IMR-90 (cell line): ENCODE data around the gene CFAP126. TPM values are rescaled to one million over a fixed set of nuclear protein-coding genes. Genes with fewer than 3 reads are reported as not detected.

Experiments used
- ATAC-seq: fragments of 200-7000 bp; cut with Tn5 transposase; 2 replicates; pipeline ENCODE4 v1.9.1; 2020; ENCODE audit warnings: low read depth, mild to moderate bottlenecking, moderate library complexity
- BruUV-seq: library from RNA; stranded (reverse); fragments of 400-500 nt; replicated peaks from 2 replicates; lab custom pipeline; 2021; lab: Mats Ljungman, UMichigan
- CTCF ChIA-PET: fragments of 300-600 bp; formaldehyde crosslinking; extraction: SDS; loops from one replicate; lab custom pipeline; 2021; ENCODE audit warnings: antibody characterized with exemption; lab: Yijun Ruan, JAX
- POLR2A ChIA-PET: fragments of 300-600 bp; sonication (Branson Sonifier 250); formaldehyde crosslinking; loops from one replicate; lab custom pipeline; 2022; ENCODE audit warnings: antibody characterized with exemption; ENCODE audit not compliant: unreplicated experiment; lab: Charles Lee
- DNase-seq: peaks from one replicate; pipeline ENCODE4 v3.0.0; 2013
- H2AFZ ChIP-seq: replicated peaks from 2 replicates; pipeline ENCODE3; 2013; ENCODE audit warnings: low read length, mild to moderate bottlenecking; ENCODE audit not compliant: poor library complexity
- H2AK5ac ChIP-seq: 2 replicates; pipeline ENCODE4 v1.6.1; 2013; ENCODE audit warnings: low read depth, low read length, inconsistent platforms
- H2AK9ac ChIP-seq: replicated peaks from 2 replicates; pipeline ENCODE3; 2013; ENCODE audit warnings: mild to moderate bottlenecking, low read depth, low read length, moderate library complexity; ENCODE audit not compliant: poor library complexity
- H2BK120ac ChIP-seq: 2 replicates; pipeline ENCODE4 v1.6.1; 2013; ENCODE audit warnings: low read depth, low read length, inconsistent platforms
- H2BK15ac ChIP-seq: 3 replicates; pipeline ENCODE4 v1.6.1; 2013; ENCODE audit warnings: low read depth, low read length, inconsistent platforms
- H2BK20ac ChIP-seq: 2 replicates; pipeline ENCODE4 v1.6.1; 2013; ENCODE audit warnings: low read depth, mild to moderate bottlenecking, inconsistent platforms, low read length, moderate library complexity
- H2BK5ac ChIP-seq: 2 replicates; pipeline ENCODE4 v1.6.1; 2013; ENCODE audit warnings: mild to moderate bottlenecking, low read depth, low read length, inconsistent platforms; ENCODE audit not compliant: poor library complexity, severe bottlenecking
- H3K14ac ChIP-seq: replicated peaks from 2 replicates; pipeline ENCODE4 v1.6.1; 2013; ENCODE audit warnings: low read depth, low read length, inconsistent platforms
- H3K18ac ChIP-seq: 2 replicates; pipeline ENCODE4 v1.6.1; 2013; ENCODE audit warnings: low read depth, low read length, control low read depth
- H3K23ac ChIP-seq: 2 replicates; pipeline ENCODE4 v1.6.1; 2013; ENCODE audit warnings: low read depth, low read length, inconsistent platforms
- H3K27ac ChIP-seq: 2 replicates; pipeline ENCODE4 v1.5.1; 2013; ENCODE audit warnings: mild to moderate bottlenecking, control low read depth, low read length; ENCODE audit not compliant: insufficient read depth
- H3K27me3 ChIP-seq: 2 replicates; pipeline ENCODE4 v1.6.1; 2013; ENCODE audit warnings: low read length; ENCODE audit not compliant: control insufficient read depth, insufficient read depth
- H3K36me3 ChIP-seq: 2 replicates; pipeline ENCODE4 v1.6.1; 2013; ENCODE audit warnings: low read length, mixed read lengths; ENCODE audit not compliant: control insufficient read depth, insufficient read depth
- H3K4ac ChIP-seq: 2 replicates; pipeline ENCODE4 v1.6.1; 2013; ENCODE audit warnings: low read depth, low read length, inconsistent platforms
- H3K4me1 ChIP-seq: 2 replicates; pipeline ENCODE4 v1.6.1; 2013; ENCODE audit warnings: low read length, mixed read lengths; ENCODE audit not compliant: control insufficient read depth, insufficient read depth
- H3K4me2 ChIP-seq: 2 replicates; pipeline ENCODE4 v1.6.1; 2013; ENCODE audit warnings: low read depth, mild to moderate bottlenecking, control low read depth, low read length, moderate library complexity
- H3K4me3 ChIP-seq: 2 replicates; pipeline ENCODE4 v1.5.1; 2013; ENCODE audit warnings: low read depth, mild to moderate bottlenecking, control low read depth, low read length, moderate library complexity; ENCODE audit not compliant: insufficient read depth
- H3K56ac ChIP-seq: 2 replicates; pipeline ENCODE4 v1.6.1; 2013; ENCODE audit warnings: low read length, inconsistent platforms; ENCODE audit not compliant: insufficient read depth; ENCODE audit errors: extremely low read depth
- H3K79me1 ChIP-seq, 2 experiments: 2 replicates each; pipeline ENCODE4 v1.6.1; 2013; ENCODE audit warnings: low read length in 2 of 2, inconsistent platforms in 1 of 2, low read depth in 1 of 2
- H3K9ac ChIP-seq: 2 replicates; pipeline ENCODE4 v1.6.1; 2013; ENCODE audit warnings: low read depth, low read length, control low read depth
- H3K9me1 ChIP-seq: 2 replicates; pipeline ENCODE4 v1.6.1; 2013; ENCODE audit warnings: low read length, inconsistent platforms; ENCODE audit not compliant: insufficient read depth
- H3K9me3 ChIP-seq: 2 replicates; pipeline ENCODE4 v1.6.1; 2013; ENCODE audit warnings: low read length; ENCODE audit not compliant: control insufficient read depth, insufficient read depth
- H4K20me1 ChIP-seq: 2 replicates; pipeline ENCODE4 v1.6.1; 2013; ENCODE audit warnings: low read length, inconsistent platforms; ENCODE audit not compliant: insufficient read depth
- H4K5ac ChIP-seq: 2 replicates; pipeline ENCODE4 v1.6.1; 2013; ENCODE audit warnings: mild to moderate bottlenecking, low read depth, low read length, control low read depth
- H4K8ac ChIP-seq, 2 experiments: 2 replicates each; pipeline ENCODE4 v1.6.1; 2013; ENCODE audit warnings: low read depth in 2 of 2, low read length in 2 of 2, control low read depth in 1 of 2, inconsistent platforms in 1 of 2
- H4K91ac ChIP-seq: 2 replicates; pipeline ENCODE4 v1.6.1; 2013; ENCODE audit warnings: low read depth, low read length, inconsistent platforms; ENCODE audit not compliant: insufficient read depth
- POLR2A ChIP-seq: IDR thresholded peaks from 2 replicates; pipeline ENCODE4 v1.6.1; 2012; ENCODE audit warnings: mild to moderate bottlenecking, low read depth, low read length
- dilution Hi-C: fragments of 300-500 bp; cut with HindIII; formaldehyde crosslinking; loops from one replicate; pipeline ENCODE4 v1.14.3; 2018; ENCODE audit warnings: low sequenced_read_pairs; ENCODE audit not compliant: unreplicated experiment
- in situ Hi-C: fragments of 300-500 bp; cut with MboI; formaldehyde crosslinking; loops from 3 replicates; pipeline ENCODE4 v1.14.3; 2019; ENCODE audit warnings: low sequenced_read_pairs, inconsistent platforms, mixed read lengths
- intact Hi-C: fragments of 100-400 bp; cut with micrococcal nuclease; formaldehyde crosslinking; loops from 2 replicates; pipeline ENCODE4 v1.10.0; 2022
- polyA plus RNA-seq, 3 experiments: library from polyadenylated mRNA; depleted of rRNA; stranded (reverse); fragments of >200 nt; gene quantifications; 2 replicates each; pipeline ENCODE4 v1.2.3, GENCODE V29; 2012; ENCODE audit warnings: low replicate concordance in 1 of 3
- total RNA-seq: library from RNA; depleted of rRNA; stranded (reverse); fragments of >200 nt; gene quantifications from 2 replicates; pipeline ENCODE4 v1.2.3, GENCODE V29; 2012
- TF ChIP-seq, protein P1 (sequence below): fragments of 150-350 bp; IDR thresholded peaks from 2 replicates; pipeline ENCODE4 v1.6.1; 2017; ENCODE audit warnings: mild to moderate bottlenecking, antibody characterized with exemption, low read length, low read depth

CFAP126 gene
- total and polyA plus RNA-seq, 2 of the 4 experiments (the other 2 are of a cell fraction): not detected

DNA sequence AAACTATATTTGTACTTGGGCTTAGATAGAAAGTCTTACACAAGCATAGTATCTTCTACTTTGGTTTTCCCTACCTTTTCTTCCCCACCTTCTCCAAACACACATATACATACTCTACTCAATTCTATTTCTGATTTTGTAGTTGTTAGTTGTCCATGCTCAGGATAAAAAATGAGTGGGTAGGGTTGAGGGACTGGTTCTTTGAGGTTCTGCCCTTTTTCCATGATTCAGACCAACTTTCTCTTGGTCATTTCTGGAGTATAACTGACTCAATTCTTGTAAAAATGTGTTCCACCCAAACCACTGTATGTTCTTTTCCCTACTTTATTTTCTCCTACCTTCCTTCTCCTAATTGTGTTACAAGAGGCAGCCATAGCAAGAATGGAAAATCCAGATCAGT lies 3.3 kb downstream of the CFAP126 start:
- Histone ChIP-seq H2AK9ac (no peak overlapping the region), H2BK120ac (no peak overlapping the region), H2BK20ac (no peak overlapping the region), H3K36me3 (peaks cover 13% of the 10 kb centered on the region), H3K9me1 (0 out of 2 replicates have a peak, but pooled peaks cover 4% of the 10 kb centered on the region), H4K91ac (no peak overlapping the region), H3K56ac (no peak overlapping the region), H3K4ac (no peak overlapping the region), H2BK5ac (no peak overlapping the region), H3K4me2 (no peak overlapping the region), H3K14ac (no peak overlapping the region), H3K9ac (no peak overlapping the region), H4K8ac (no peak overlapping the region), H2AK5ac (no peak overlapping the region), H3K27ac (no peak overlapping the region), H3K23ac (no peak overlapping the region), H3K4me1 (no peaks in the 10 kb centered on the region), H3K79me1 (peaks cover 0 to 4% of the 10 kb centered on the region in 2 experiments; a peak in 1 of 4 replicates), H2BK15ac (no peak overlapping the region), H3K27me3 (no peaks in the 10 kb centered on the region), H4K20me1 (no peaks in the 10 kb centered on the region), H4K5ac (no peak overlapping the region), H3K18ac (no peak overlapping the region), H2AFZ (no peak overlapping the region), H3K9me3 (no peaks in the 10 kb centered on the region), H3K4me3 (no peak overlapping the region)
- dilution Hi-C loops: no loop called here
- ATAC-seq (no peak), DNase-seq (no peak)
- TF ChIP-seq, protein P1, sequence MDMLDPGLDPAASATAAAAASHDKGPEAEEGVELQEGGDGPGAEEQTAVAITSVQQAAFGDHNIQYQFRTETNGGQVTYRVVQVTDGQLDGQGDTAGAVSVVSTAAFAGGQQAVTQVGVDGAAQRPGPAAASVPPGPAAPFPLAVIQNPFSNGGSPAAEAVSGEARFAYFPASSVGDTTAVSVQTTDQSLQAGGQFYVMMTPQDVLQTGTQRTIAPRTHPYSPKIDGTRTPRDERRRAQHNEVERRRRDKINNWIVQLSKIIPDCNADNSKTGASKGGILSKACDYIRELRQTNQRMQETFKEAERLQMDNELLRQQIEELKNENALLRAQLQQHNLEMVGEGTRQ: no peak
- no peak for TF ChIP-seq POLR2A
- in situ Hi-C loops: no loop called here
- BruUV-seq: no TSS peak
- POLR2A ChIA-PET: no interaction called here
- CTCF ChIA-PET: no interaction called here
- intact Hi-C loops: no loop called here
